Gastrocnemius medialis (tissue), 4 donors: ENCODE results near the gene KMT2A.

Experiments used
- POLR2A ChIP-seq, 2 donors: fragments of 450-650 bp; IDR thresholded peaks; one replicate each; pipeline ENCODE4 v1.6.1; 2017; ENCODE audit warnings: antibody characterized with exemption in 2 of 2, mild to moderate bottlenecking in 2 of 2, moderate library complexity in 2 of 2
- TF ChIP-seq, protein P1 (sequence below), 5 experiments: fragments of 450-650 bp in 3 of 5; fragments of 200-600 bp in 2 of 5; sonication (generic) in 2 of 5; IDR thresholded peaks in 4 of 5; conservative IDR thresholded peaks in 1 of 5; 1 replicate in 4 of 5; 2 replicates in 1 of 5; pipeline ENCODE4 v1.5.1; 2016 to 2019; ENCODE audit warnings: antibody characterized with exemption in 5 of 5, mild to moderate bottlenecking in 3 of 5, moderate library complexity in 3 of 5

DNA sequence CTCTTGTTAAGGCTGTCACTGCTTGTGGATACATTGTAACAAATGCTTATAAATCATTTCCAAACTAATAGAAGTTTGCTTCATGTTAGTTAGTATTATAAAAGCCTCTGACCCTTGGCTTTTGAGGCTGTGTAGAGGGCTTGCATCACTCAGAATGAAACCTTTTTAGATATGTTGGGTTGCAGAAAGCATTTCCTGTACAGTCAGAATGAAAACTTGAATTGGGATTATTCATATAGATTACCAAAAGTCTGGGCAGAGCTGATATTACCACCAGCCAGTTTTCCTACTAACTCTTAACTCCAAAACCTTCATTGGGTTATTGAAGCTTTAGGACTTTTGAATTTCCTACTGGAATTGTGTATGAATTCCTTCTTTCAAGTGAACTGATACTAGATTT lies 12.0 kb downstream of the KMT2A start:
- TF ChIP-seq, protein P1, sequence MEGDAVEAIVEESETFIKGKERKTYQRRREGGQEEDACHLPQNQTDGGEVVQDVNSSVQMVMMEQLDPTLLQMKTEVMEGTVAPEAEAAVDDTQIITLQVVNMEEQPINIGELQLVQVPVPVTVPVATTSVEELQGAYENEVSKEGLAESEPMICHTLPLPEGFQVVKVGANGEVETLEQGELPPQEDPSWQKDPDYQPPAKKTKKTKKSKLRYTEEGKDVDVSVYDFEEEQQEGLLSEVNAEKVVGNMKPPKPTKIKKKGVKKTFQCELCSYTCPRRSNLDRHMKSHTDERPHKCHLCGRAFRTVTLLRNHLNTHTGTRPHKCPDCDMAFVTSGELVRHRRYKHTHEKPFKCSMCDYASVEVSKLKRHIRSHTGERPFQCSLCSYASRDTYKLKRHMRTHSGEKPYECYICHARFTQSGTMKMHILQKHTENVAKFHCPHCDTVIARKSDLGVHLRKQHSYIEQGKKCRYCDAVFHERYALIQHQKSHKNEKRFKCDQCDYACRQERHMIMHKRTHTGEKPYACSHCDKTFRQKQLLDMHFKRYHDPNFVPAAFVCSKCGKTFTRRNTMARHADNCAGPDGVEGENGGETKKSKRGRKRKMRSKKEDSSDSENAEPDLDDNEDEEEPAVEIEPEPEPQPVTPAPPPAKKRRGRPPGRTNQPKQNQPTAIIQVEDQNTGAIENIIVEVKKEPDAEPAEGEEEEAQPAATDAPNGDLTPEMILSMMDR (IDR thresholded peaks at IDR 0.05 in 4 of 5, conservative IDR thresholded peaks at IDR 0.05 in 1 of 5) = no peak
- TF ChIP-seq POLR2A (IDR thresholded peaks at IDR 0.05) = no peak
